CD4-positive, alpha-beta T cell treated with Interferon alpha-2 for 1 hour (primary cell): ENCODE measurements around the gene TNIP3.

Experiments
- DNase-seq, 2 donors: peaks; one replicate each; pipeline ENCODE4 v3.0.0-alpha.2; 2020 to 2022

The TNIP3 gene

DNA sequence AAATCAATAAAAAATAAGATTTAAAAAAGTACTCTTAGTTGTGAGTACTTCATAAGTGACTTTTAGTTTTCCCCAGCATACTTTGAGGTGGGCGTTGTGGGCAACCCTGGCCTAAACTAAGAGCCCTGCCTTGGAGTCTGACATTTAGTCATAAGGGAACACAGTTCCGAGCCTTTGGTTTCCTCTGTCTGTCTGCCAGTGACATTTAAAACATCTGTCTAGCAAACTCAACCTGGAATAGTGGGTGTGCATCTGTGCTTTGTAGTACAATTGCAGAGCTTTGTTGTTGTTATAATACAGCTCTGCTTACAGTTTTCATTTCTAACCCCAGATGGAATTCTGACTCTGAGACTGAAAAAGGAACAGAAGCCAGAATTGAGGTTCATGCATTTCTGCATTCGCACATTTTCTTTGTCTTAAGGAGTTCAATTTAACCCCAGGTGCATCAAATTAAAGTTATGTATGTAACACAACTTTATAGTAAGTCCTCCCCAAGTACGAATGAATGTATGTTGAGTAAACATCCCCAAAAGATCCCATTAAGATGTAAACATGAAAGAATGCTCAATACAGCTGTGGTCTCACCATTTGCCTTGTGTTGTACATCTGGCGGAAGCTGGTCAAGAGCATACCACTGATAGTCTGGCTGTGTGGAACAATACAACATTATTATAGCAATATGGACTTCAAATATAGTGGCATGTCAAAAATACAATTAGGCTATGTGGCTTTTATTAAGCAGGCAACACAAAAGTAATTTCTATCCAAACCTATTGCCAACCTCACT is 25.9 kb downstream of the TNIP3 start:
- peak in 1 of 2 donors; percentile 18 for DNase-seq

- no peak for DNase-seq
Measured at GRCh38 chr4:121130326-121130660, 33.8 kb downstream of the TNIP3 start.

DNA sequence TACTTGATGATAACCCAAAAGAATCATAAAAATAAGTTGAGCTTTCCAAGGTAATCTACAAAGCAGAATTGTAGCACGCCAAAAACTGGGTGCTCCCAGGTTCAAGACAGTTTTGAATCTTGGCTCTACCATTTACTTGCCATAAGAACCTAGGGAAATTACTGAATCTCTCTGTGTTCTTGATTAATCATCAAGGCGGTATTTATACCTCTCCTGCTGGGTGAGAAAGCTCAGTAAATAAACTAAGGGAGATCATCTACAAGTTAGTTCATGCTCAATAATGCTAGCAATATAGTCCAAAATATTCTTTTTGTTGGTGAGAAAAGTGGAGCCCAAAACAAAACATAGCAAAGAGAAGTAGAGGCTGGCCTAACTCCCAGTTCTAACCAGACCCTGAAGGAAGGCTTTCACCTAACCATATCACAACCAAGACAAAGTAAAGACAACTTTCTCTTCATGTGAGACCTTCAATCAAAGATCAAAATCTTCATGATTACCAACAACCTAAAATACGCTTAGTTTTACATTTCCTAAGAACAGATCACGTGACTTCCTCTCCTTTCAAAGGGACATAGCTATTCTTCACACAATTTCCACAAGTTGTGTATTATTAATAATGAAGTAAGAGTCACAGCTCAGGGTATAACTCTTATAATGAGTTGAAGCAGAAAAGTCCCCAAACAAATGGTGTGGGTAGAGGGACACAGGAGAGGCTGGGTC is 34.4 kb downstream of the TNIP3 start:
- peak in 1 of 2 donors; percentile 30 for DNase-seq

- no peak for DNase-seq
Measured at GRCh38 chr4:121127100-121127499, 37.0 kb downstream of the TNIP3 start.

- DNase-seq = no peak
Measured at GRCh38 chr4:121126449-121127006, 37.6 kb downstream of the TNIP3 start.

DNA sequence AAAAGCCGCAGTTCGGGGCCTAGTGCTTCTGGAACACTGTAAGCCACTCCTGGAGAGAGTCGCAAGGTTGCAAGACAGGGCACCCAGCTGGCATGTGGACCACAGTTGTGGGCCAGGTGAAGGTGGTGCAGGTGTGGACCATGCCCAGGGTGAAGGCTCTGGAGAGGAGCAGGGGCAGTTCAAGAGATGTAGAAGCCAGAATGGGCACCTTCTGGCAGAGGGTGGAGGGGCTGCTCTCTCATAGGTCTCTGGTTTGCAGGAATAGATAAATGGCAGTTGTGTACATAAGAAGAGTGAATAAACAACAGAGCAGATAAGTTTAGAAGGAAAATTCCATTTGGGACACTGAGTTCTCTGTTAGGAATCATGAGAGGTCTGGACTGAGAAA is 38.6 kb downstream of the TNIP3 start:
- DNase-seq = no peak

DNA sequence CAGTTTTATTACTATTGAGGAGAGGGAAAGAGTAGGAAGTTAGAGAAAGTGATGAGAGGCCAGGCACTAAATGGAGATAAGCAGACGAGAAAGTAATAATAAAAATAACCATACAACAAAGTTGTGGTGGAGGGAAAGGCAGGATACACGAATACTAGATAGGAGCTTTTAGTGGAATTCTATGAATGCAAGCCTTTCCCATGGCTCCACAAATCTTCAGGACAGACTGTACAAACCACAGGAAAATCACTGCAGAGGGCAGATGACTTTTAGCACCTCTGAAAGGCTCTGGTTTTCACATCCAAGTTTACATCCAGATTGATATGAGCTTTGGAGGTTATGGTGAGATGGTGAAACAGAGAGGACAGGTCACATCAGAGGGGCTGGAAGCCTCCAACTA is 41.5 kb downstream of the TNIP3 start:
- DNase-seq = no peak

DNA sequence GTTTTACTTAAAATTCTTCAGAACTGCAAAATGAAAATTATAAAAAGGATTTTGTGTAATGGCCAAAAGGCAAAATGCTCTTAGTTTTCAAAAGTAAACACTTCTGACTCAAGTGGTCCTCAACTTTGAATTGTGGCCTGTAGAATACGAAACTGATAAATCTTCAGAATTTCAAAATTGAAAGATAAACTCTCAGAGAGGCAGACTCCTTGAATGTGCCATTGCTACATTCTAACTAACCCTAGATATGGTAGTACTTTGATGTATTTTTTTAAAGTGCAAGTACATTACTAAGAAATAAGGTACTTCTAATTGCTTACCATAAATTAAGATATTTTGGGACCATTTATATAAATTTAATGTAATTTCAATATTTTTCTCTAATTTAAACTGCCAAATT is 44.4 kb downstream of the TNIP3 start:
- no peak for DNase-seq

DNA sequence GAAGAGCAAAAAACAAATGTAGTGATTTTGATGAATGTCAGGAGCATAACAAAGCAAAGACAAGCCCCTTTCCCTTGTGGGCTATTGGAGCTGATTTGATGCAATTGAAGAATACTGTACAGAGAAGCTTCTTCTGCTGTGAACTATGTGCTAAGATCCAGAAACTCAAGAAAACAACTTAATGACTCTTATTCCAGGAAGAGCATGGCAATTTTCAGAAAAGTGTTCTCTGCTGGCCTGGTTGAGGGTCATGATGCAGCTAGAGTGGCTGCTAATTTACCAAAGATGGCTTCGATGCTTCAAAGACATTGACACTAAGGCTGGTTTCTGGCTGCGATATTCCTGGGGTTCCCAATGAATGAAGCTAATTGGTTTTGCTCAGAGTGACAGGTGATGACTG is 45.8 kb downstream of the TNIP3 start:
- no peak for DNase-seq

GRCh38 chr4:121114756-121115155 is 49.4 kb downstream of the TNIP3 start:
- DNase-seq = no peak

GRCh38 chr4:121112530-121112929 is 51.6 kb downstream of the TNIP3 start:
- DNase-seq = peak in 1 of 2 donors; percentile 28

DNA sequence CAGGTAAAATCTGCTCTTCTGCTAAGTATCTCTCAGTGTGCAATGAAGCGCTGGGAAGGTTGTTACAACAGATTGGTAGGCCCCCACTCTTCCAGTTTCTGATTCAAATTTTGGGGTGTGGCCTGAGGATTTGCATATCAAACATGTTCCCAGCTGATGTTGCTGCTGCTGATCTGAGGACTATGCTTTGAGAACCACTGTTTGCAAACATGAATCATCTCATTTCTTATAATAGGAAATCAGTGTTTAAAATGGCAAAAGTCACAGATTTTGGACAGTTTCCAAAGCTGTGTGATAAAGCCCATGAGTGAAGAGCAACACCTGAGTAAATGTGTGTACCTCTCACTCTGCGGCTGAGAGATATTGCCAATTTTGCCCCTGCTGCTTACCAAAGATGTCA is 55.6 kb downstream of the TNIP3 start:
- no peak for DNase-seq

GRCh38 chr4:121107507-121107906 is 56.6 kb downstream of the TNIP3 start:
- no peak for DNase-seq

DNA sequence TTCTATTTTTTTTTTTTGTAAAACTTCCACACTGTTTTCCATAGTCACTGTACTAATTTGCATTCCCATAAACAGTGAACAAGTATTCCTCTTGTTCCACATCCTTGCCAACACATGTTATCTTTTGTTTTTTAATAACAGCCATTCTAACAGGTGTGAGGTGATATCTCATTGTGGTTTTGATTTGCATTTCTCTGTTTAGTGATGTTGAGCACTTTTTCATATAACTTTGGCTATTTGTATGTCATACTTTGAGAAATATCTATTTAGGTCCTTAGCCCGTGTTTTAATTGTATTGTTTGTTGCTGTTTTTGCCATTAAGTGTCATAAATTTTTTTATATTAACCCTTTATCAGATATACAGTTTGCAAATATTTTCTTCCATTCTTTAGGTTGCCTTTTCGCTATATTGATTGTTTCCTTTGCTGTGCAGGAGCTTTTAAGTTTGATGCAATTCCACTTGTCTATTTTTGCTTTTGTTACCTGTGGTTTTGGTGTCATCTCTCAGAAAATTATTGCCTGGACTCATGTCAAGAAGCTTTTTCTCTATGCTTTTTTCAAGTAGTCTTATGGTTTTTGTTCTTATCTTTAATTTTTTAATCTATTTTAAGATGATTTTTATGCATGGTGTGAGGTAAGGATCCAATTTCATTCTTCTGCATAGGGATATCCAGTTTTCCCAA is 63.9 kb downstream of the TNIP3 start:
- no peak for DNase-seq

DNA sequence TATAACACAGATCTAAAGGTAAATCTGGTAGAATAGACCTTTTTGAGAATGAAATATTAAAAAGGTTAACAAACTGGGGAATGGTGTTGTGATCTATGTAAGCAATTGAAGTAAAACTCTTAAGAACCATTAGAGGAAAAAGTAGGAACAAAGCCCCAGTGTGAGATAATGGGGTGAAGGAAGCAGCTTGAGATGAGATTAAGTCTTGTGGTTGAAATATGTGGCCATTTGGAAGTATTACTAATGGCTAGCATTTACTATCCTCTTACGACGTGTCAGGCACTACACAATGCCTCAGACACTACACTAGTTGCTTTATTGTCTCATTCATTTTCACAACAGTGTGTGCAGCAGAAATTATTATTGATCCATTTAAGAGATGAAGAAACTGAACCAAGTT is 65.9 kb downstream of the TNIP3 start:
- no peak for DNase-seq

DNA sequence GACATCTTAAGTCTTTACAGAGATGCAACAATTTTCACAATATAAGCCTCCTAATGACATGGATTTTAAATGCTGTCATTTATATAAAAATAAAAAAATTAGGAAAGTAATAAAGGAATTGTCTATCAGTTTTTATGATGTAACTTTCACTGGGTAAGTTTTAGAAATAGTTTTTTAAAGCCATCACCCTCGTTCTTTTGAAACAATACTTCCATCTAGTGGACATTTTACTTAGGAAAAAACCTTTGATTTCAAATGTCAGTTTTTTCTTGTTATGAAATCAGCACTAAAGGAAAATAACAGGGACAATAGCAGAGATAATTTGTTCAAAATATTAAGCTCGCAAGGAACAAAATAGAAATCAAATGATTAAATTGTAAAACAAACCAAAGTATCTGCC is 67.5 kb downstream of the TNIP3 start:
- peak in 1 of 2 donors; percentile 36 for DNase-seq

GRCh38 chr4:121096191-121096590 is 67.9 kb downstream of the TNIP3 start:
- DNase-seq = no peak

DNA sequence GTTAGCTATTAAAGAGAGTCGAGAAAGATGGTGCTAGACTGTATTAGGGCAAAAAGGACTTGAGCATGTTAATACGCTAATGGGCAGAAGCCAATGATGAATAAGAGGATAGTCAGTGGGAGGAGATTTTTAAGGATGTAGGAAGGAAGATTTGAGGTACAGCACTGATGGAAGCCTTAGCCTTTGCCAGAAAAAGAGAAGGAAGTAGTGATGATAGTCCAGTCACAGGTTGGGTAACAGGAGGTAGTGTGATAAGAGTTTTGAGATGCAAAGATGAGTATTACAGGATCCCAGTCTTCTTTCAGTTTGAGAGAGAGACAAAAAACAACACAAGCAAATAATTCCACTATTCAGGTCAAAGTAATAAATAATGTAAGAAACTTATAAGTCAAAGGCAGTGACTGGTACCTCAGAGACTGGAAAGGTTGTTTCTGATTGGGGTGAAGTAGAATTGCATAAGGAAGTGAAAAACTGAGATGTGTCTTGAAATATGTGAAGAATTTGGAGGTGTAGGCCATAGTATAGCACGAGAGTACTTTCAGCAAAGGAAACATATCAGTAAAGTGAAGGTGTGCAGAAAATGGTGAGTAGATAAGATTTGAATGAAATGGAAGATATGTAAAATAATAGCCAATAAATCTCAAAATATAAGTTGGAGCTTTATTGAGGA is 69.7 kb downstream of the TNIP3 start:
- DNase-seq = no peak

GRCh38 chr4:121093261-121093660 is 70.9 kb downstream of the TNIP3 start:
- DNase-seq = no peak

DNA sequence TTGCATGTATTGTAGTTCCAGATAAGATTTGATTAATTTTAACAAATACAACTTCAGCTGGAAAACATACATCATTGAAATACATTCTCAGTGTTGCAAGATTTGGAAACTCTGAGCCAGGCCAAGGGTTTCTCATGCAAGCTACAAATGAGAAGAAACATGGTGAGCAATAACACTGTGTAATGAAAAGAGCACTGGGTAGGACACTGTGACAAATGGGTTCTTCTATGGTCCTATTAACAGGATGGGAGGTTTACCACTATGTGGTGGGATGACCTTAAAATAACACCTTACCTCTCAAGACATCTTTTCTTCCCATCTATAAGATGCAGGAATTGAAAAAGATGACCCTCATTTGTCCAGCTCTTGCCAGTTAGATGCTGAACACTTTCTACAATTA is 72.2 kb downstream of the TNIP3 start:
- no peak for DNase-seq

- no peak for DNase-seq
Measured at GRCh38 chr4:121088867-121089266, 75.3 kb downstream of the TNIP3 start.
